ENCODE data around the gene LPP. TPM values are rescaled to one million over a fixed set of nuclear protein-coding genes. Genes with fewer than 3 reads are reported as not detected.

Gene LPP
- total and polyA plus RNA-seq, 2 of the 4 experiments (the other 2 are of a cell fraction): 16.0 to 130 TPM

- TF ChIP-seq RCOR1 (IDR thresholded peaks at IDR 0.05; ENCODE audit: insufficient replicate concordance, low read length) (no peak), POLR2A (IDR thresholded peaks at IDR 0.05; ENCODE audit: low read depth, low read length) (no peak)
Measured at GRCh38 chr3:188106887-188107830, 46.8 kb upstream of the LPP start (continued).

GRCh38 chr3:188108703-188109412 lies 45.1 kb upstream of the LPP start:
- Histone ChIP-seq H3K18ac (ENCODE audit: low read depth, low read length) (no peak overlapping the region), H3K9me3 (ENCODE audit: control insufficient read depth, insufficient read depth, low read length) (no peaks in the 10 kb centered on the region), H3K27ac (ENCODE audit: insufficient read depth, low read length) (no peak overlapping the region), H3K4ac (ENCODE audit: low read depth, low read length) (no peak overlapping the region), H4K91ac (ENCODE audit: insufficient read depth, low read depth, low read length) (no peak overlapping the region), H3K23ac (ENCODE audit: low read depth, low read length) (no peak overlapping the region), H4K5ac (ENCODE audit: low read depth, low read length) (no peak overlapping the region), H3K4me3 (ENCODE audit: insufficient read depth, low read depth, low read length) (no peak overlapping the region), H3K36me3 (ENCODE audit: control insufficient read depth, insufficient read depth, low read length) (no peaks in the 10 kb centered on the region), H2BK15ac (ENCODE audit: low read depth, low read length) (no peak overlapping the region), H4K20me1 (ENCODE audit: insufficient read depth, low read length) (no peaks in the 10 kb centered on the region), H3K9ac (ENCODE audit: low read depth, low read length) (no peak overlapping the region), H4K8ac (ENCODE audit: low read depth in 2 of 2, low read length in 2 of 2) (no peak overlapping the region), H3K4me2 (ENCODE audit: low read depth, low read length) (no peak overlapping the region), H2BK5ac (ENCODE audit: low read depth, low read length, poor library complexity, severe bottlenecking) (no peak overlapping the region), H3K9me1 (ENCODE audit: insufficient read depth, low read length) (no peaks in the 10 kb centered on the region), H2AK5ac (ENCODE audit: low read depth, low read length) (no peak overlapping the region), H2BK120ac (ENCODE audit: low read depth, low read length) (no peak overlapping the region), H3K14ac (replicated peaks; ENCODE audit: low read depth, low read length) (no peak overlapping the region), H3K27me3 (ENCODE audit: control insufficient read depth, insufficient read depth, low read length) (peaks cover 2% of the 10 kb centered on the region), H3K56ac (ENCODE audit: extremely low read depth, insufficient read depth, low read length) (no peak overlapping the region), H3K4me1 (ENCODE audit: control insufficient read depth, insufficient read depth, low read length) (0 out of 2 replicates have a peak, but pooled peaks cover 2% of the 10 kb centered on the region), H2AFZ (replicated peaks; ENCODE audit: low read length, poor library complexity) (no peak overlapping the region), H2AK9ac (replicated peaks; ENCODE audit: low read depth, low read length, poor library complexity) (no peak overlapping the region), H2BK20ac (ENCODE audit: low read depth, low read length) (no peak overlapping the region), H3K79me1 (ENCODE audit: low read depth in 1 of 2, low read length in 2 of 2) (no peaks in the 10 kb centered on the region)
- no peak for ATAC-seq (ENCODE audit: low read depth)
- in situ Hi-C loops (cut with MboI; ENCODE audit: low sequenced_read_pairs) (no loop called here), dilution Hi-C loops (cut with HindIII; ENCODE audit: low sequenced_read_pairs, unreplicated experiment) (no loop called here), intact Hi-C loops (cut with micrococcal nuclease) (no loop called here)
- WGBS, 2 experiments (ENCODE audit: extremely low coverage in 2 of 2, insufficient read length in 1 of 2): no CpG with 5 or more reads among the region's 4 CpGs
- BruUV-seq (replicated peaks): no TSS peak
- ChIA-PET CTCF (no interaction called here), POLR2A (ENCODE audit: unreplicated experiment) (no interaction called here)
- peak; percentile 9 for DNase-seq
- TF ChIP-seq MAZ (IDR thresholded peaks at IDR 0.05; ENCODE audit: borderline replicate concordance, low read depth, low read length): no peak
- no peak for TF ChIP-seq CEBPB (IDR thresholded peaks at IDR 0.05; ENCODE audit: low read depth, low read length)
- TF ChIP-seq RFX5 (IDR thresholded peaks at IDR 0.05; ENCODE audit: low read depth, low read length): no peak
- TF ChIP-seq MXI1 (IDR thresholded peaks at IDR 0.05; ENCODE audit: borderline replicate concordance, low read depth, low read length): no peak
- TF ChIP-seq RCOR1 (IDR thresholded peaks at IDR 0.05; ENCODE audit: insufficient replicate concordance, low read length): no peak
- no peak for TF ChIP-seq BHLHE40 (IDR thresholded peaks at IDR 0.05; ENCODE audit: low read depth, low read length)
- no peak for TF ChIP-seq CTCF (conservative IDR thresholded peaks at IDR 0.05; ENCODE audit: low read depth, low read length)
- TF ChIP-seq, protein P1, sequence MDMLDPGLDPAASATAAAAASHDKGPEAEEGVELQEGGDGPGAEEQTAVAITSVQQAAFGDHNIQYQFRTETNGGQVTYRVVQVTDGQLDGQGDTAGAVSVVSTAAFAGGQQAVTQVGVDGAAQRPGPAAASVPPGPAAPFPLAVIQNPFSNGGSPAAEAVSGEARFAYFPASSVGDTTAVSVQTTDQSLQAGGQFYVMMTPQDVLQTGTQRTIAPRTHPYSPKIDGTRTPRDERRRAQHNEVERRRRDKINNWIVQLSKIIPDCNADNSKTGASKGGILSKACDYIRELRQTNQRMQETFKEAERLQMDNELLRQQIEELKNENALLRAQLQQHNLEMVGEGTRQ (IDR thresholded peaks at IDR 0.05; ENCODE audit: low read depth, low read length): no peak
- TF ChIP-seq MAFK (IDR thresholded peaks at IDR 0.05; ENCODE audit: low read depth, low read length): no peak
- no peak for TF ChIP-seq FOS (IDR thresholded peaks at IDR 0.05; ENCODE audit: low read depth, low read length)
